Sigmoid colon (tissue), 7 donors: ENCODE data around the gene PHC2. TPM values are rescaled to one million over a fixed set of nuclear protein-coding genes. Genes with fewer than 3 reads are reported as not detected.

ENCODE experiments used
- DNase-seq: peaks from one replicate; pipeline ENCODE4 v3.0.0-alpha.2; 2019
- H3K27ac ChIP-seq, 4 donors: fragments of 200-600 bp; sonication (generic); one replicate each; pipeline ENCODE4 v1.5.1; 2016 to 2019; ENCODE audit warnings: mild to moderate bottlenecking in 1 of 4
- H3K27me3 ChIP-seq, 3 donors: fragments of 200-600 bp; sonication (generic); one replicate each; pipeline ENCODE4 v1.5.1; 2019; ENCODE audit warnings: mild to moderate bottlenecking in 1 of 3
- H3K36me3 ChIP-seq, 4 donors: fragments of 200-600 bp; sonication (generic); one replicate each; pipeline ENCODE4 v1.5.1; 2016 to 2019
- H3K4me1 ChIP-seq, 4 donors: fragments of 200-600 bp; sonication (generic); one replicate each; pipeline ENCODE4 v1.5.1; 2017 to 2019
- H3K4me3 ChIP-seq, 4 donors: fragments of 200-600 bp; sonication (generic); one replicate each; pipeline ENCODE4 v1.5.1; 2017 to 2019; ENCODE audit warnings: mild to moderate bottlenecking in 2 of 4, moderate library complexity in 1 of 4
- H3K9me3 ChIP-seq, 4 donors: fragments of 200-600 bp in 3 of 4; sonication (generic) in 3 of 4; one replicate each; pipeline versions ENCODE4 v1.5.1 to v1.6.1; 2013 to 2019
- EP300 ChIP-seq, 4 donors: sonication (generic); formaldehyde crosslinking; IDR thresholded peaks; one replicate each; pipeline ENCODE4 v1.6.1; 2017; ENCODE audit warnings: antibody characterized with exemption in 4 of 4
- POLR2A ChIP-seq, 2 donors: fragments of 450-650 bp; IDR thresholded peaks; one replicate each; pipeline ENCODE4 v1.6.1; 2016; ENCODE audit warnings: antibody characterized with exemption in 2 of 2, mild to moderate bottlenecking in 2 of 2, moderate library complexity in 2 of 2
- POLR2AphosphoS5 ChIP-seq, 4 donors: sonication (generic); formaldehyde crosslinking; IDR thresholded peaks; one replicate each; pipeline ENCODE4 v1.6.1; 2017; ENCODE audit warnings: antibody characterized with exemption in 4 of 4
- WGBS, 2 donors: extraction: QIAGEN DNeasy Blood & Tissue Kit; methylation state at CpG; one replicate each; pipeline ENCODE4 v1.1.7; 2013; 5-methylcytosine and 5-hydroxymethylcytosine counted together
- intact Hi-C: fragments of 100-400 bp; cut with DNase I; formaldehyde crosslinking; loops from one replicate; pipeline ENCODE4 v1.15.1; 2023
- polyA plus RNA-seq, 3 donors: library from polyadenylated mRNA; stranded (reverse); fragments of 200-250 nt; gene quantifications; one replicate each; pipeline ENCODE4 v1.2.3, GENCODE V29; 2013
- total RNA-seq, 4 donors: library from RNA; depleted of rRNA; stranded (reverse); fragments of >200 nt; gene quantifications; one replicate each; pipeline ENCODE4 v1.1.0, GENCODE V29; 2016
- TF ChIP-seq, protein P1 (sequence below), 4 experiments: fragments of 450-650 bp in 3 of 4; fragments of 200-600 bp in 1 of 4; IDR thresholded peaks; one replicate each; pipeline ENCODE4 v1.5.1; 2016 to 2019; ENCODE audit warnings: antibody characterized with exemption in 4 of 4, mild to moderate bottlenecking in 3 of 4, moderate library complexity in 2 of 4
- donor health status: healthy with polysubstance abuse.
- donor health status: Bipolar disorder and iron deficiency.
- donor health status: healthy.

PHC2 gene
- total and polyA plus RNA-seq, 7 donors = 56.2 to 199 (median 96.3) TPM

GRCh38 chr1:33353531-33353930 lies 77.4 kb downstream of the PHC2 start:
- no peak for DNase-seq
- WGBS, 2 donors = 91 to 92% methylated on average over 5 of the region's 5 CpGs
- no peaks in the 10 kb centered on the region for H3K9me3 ChIP-seq
- H3K27ac ChIP-seq = no peak overlapping the region
- TF ChIP-seq, protein P1, sequence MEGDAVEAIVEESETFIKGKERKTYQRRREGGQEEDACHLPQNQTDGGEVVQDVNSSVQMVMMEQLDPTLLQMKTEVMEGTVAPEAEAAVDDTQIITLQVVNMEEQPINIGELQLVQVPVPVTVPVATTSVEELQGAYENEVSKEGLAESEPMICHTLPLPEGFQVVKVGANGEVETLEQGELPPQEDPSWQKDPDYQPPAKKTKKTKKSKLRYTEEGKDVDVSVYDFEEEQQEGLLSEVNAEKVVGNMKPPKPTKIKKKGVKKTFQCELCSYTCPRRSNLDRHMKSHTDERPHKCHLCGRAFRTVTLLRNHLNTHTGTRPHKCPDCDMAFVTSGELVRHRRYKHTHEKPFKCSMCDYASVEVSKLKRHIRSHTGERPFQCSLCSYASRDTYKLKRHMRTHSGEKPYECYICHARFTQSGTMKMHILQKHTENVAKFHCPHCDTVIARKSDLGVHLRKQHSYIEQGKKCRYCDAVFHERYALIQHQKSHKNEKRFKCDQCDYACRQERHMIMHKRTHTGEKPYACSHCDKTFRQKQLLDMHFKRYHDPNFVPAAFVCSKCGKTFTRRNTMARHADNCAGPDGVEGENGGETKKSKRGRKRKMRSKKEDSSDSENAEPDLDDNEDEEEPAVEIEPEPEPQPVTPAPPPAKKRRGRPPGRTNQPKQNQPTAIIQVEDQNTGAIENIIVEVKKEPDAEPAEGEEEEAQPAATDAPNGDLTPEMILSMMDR (IDR thresholded peaks at IDR 0.05) = no peak
- TF ChIP-seq POLR2AphosphoS5 (IDR thresholded peaks at IDR 0.05) (no peak), EP300 (IDR thresholded peaks at IDR 0.05) (no peak), POLR2A (IDR thresholded peaks at IDR 0.05) (no peak)
- H3K36me3 ChIP-seq = peaks cover 0 to 13% (median 4%) of the 10 kb centered on the region in 4 donors
- peaks cover 0 to 8% (median 4%) of the 10 kb centered on the region in 4 donors for H3K4me1 ChIP-seq
- no peaks in the 10 kb centered on the region for H3K27me3 ChIP-seq
- H3K4me3 ChIP-seq = no peak overlapping the region
- intact Hi-C loops = no loop called here

DNA sequence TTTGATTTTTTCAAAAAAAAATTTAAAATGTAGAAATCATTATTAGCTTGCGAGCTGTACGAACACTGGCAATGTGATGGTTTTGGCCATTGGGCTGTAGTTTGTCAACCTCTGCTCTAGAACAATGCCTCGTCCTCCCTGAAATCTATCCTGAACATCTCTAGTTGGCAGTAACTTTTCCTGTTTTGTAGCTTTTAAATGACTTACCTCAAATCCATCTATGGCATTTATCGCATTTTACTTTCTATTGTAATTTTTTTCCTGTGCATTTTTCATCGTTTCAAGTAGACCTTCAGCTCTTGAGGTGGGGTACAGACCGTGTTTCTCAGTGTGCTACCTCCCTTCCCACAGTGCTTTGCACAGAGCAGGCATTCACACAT lies 79.6 kb downstream of the PHC2 start:
- DNase-seq = no peak
- no peak overlapping the region for H3K4me3 ChIP-seq
- intact Hi-C loops = no loop called here
- H3K27me3 ChIP-seq = no peaks in the 10 kb centered on the region
- peaks cover 0 to 28% (median 21%) of the 10 kb centered on the region in 4 donors for H3K4me1 ChIP-seq
- WGBS, 2 donors = 96% methylated on average over 6 of the region's 6 CpGs
- H3K36me3 ChIP-seq = peaks cover 0 to 13% (median 4%) of the 10 kb centered on the region in 4 donors
- H3K27ac ChIP-seq = peak overlapping the region in 1 of 4 donors; percentile 88
- H3K9me3 ChIP-seq = no peaks in the 10 kb centered on the region
- no peak for TF ChIP-seq POLR2AphosphoS5 (IDR thresholded peaks at IDR 0.05)
- no peak for TF ChIP-seq EP300 (IDR thresholded peaks at IDR 0.05)
- TF ChIP-seq, protein P1 (IDR thresholded peaks at IDR 0.05) = no peak
- TF ChIP-seq POLR2A (IDR thresholded peaks at IDR 0.05) = no peak

DNA sequence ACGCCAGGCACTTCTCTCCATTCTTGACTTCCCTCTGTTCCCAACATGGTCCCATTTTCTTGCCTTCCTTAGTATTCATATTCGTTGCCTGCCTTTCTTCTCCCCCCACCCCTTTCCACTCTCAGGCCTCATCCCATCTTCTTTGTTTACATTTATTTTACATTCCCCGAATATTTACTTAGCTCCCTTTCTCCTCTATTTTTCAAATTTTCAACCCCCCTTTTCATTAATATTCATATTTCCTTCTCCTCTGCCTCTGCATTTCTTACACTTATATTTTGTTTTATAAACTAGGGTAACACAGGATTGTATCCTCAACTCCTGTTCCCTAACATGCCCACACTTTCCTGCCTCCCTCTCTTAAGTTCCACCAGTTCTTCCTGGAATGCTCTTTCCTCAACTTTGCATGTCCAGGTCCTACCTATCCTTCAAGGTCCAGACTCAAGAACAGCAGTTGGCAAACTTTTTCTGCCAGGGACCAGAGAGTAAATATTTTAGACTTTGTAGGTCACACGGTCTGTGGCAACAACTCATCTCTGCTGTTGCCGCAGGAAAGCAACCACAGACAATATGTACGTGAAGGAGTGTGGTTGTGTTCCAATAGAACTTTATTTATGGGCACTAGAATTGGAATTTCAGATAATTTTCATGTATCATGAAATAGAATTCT lies 80.1 kb downstream of the PHC2 start:
- no peak for TF ChIP-seq POLR2AphosphoS5 (IDR thresholded peaks at IDR 0.05)
- TF ChIP-seq, protein P1 (IDR thresholded peaks at IDR 0.05) = no peak
- H3K27ac ChIP-seq = peak overlapping the region; percentile 85 to 100 (median 94)
- peaks cover 0 to 33% (median 26%) of the 10 kb centered on the region in 4 donors for H3K4me1 ChIP-seq
- peaks cover 0 to 13% (median 4%) of the 10 kb centered on the region in 4 donors for H3K36me3 ChIP-seq
- no peak for DNase-seq
- 34 to 45% methylated on average over 6 of the region's 6 CpGs for WGBS, 2 donors
- H3K9me3 ChIP-seq = no peaks in the 10 kb centered on the region
- intact Hi-C loops = no loop called here
- H3K27me3 ChIP-seq = no peaks in the 10 kb centered on the region
- peak overlapping the region; percentile 38 to 95 (median 74) for H3K4me3 ChIP-seq

GRCh38 chr1:33349778-33350610 lies 80.9 kb downstream of the PHC2 start:
- peaks cover 0 to 10% (median 4%) of the 10 kb centered on the region in 4 donors for H3K36me3 ChIP-seq
- H3K27ac ChIP-seq = peak overlapping the region; percentile 85 to 100 (median 99)
- no peaks in the 10 kb centered on the region for H3K9me3 ChIP-seq
- intact Hi-C loops = no loop called here
- 1% methylated on average over 104 of the region's 104 CpGs for WGBS, 2 donors
- H3K4me3 ChIP-seq = peak overlapping the region; percentile 38 to 98 (median 94)
- DNase-seq = peak; percentile 95
- TF ChIP-seq, protein P1 (IDR thresholded peaks at IDR 0.05) = no peak
- TF ChIP-seq POLR2A (IDR thresholded peaks at IDR 0.05) = peak in 1 of 2 donors; percentile 49
- TF ChIP-seq EP300 (IDR thresholded peaks at IDR 0.05) = no peak
- TF ChIP-seq POLR2AphosphoS5 (IDR thresholded peaks at IDR 0.05) = peak; percentile 67 to 84 (median 80)
- H3K4me1 ChIP-seq = peaks cover 0 to 41% (median 34%) of the 10 kb centered on the region in 4 donors
- no peaks in the 10 kb centered on the region for H3K27me3 ChIP-seq
